CD4-positive, alpha-beta memory T cell (primary cell): ENCODE measurements around the gene ZNHIT2. TPM values are rescaled to one million over a fixed set of nuclear protein-coding genes. Genes with fewer than 3 reads are reported as not detected.
"Not testable (repeated sequence)": the region's sequence is repeated elsewhere in the genome, so short reads cannot be mapped to it uniquely, and the experiment has no call there.

Source experiments
- CTCF ChIA-PET: fragments of 350-600 bp; sonication (Branson Sonifier 250); formaldehyde crosslinking; loops from one replicate; lab custom pipeline; 2021; ENCODE audit warnings: inconsistent platforms; ENCODE audit not compliant: partially characterized antibody; lab: Charles Lee
- POLR2A ChIA-PET: fragments of 350-600 bp; sonication (Branson Sonifier 250); formaldehyde crosslinking; loops from one replicate; lab custom pipeline; 2021; ENCODE audit not compliant: partially characterized antibody; lab: Charles Lee
- DNase-seq, 5 donors: peaks; one replicate each; pipeline versions ENCODE4 v3.0.0 to v3.0.0-alpha.2; 2020 to 2022; ENCODE audit warnings: mixed read lengths in 1 of 5
- H3K27ac ChIP-seq: one replicate; pipeline ENCODE4 v1.7.0; 2013; ENCODE audit warnings: low read depth, low read length
- H3K27me3 ChIP-seq: 2 replicates; pipeline ENCODE4 v1.7.0; 2013; ENCODE audit warnings: mild to moderate bottlenecking, low read length, moderate library complexity; ENCODE audit not compliant: insufficient read depth
- H3K36me3 ChIP-seq: 2 replicates; pipeline ENCODE4 v1.7.0; 2013; ENCODE audit warnings: mild to moderate bottlenecking, low read length, moderate library complexity; ENCODE audit not compliant: insufficient read depth
- H3K4me1 ChIP-seq: 2 replicates; pipeline ENCODE4 v1.7.0; 2013; ENCODE audit warnings: mild to moderate bottlenecking, low read length, moderate library complexity; ENCODE audit not compliant: insufficient read depth
- H3K4me3 ChIP-seq, 2 donors: one replicate each; pipeline ENCODE4 v1.7.0; 2013; ENCODE audit warnings: low read length in 2 of 2, mild to moderate bottlenecking in 1 of 2
- H3K9me3 ChIP-seq, 2 donors: one replicate each; pipeline ENCODE4 v1.7.0; 2013; ENCODE audit warnings: low read length in 2 of 2, control low read depth in 1 of 2; ENCODE audit not compliant: control insufficient read depth in 1 of 2
- H3K27ac Mint-ChIP-seq, 7 donors: one replicate each; pipeline ENCODE4 v1.8.0; 2020 to 2021; ENCODE audit warnings: mixed read lengths in 7 of 7, mild to moderate bottlenecking in 6 of 7, inconsistent platforms in 3 of 7, moderate library complexity in 3 of 7
- H3K27me3 Mint-ChIP-seq, 2 donors: one replicate each; pipeline ENCODE4 v1.8.0; 2020 to 2021; ENCODE audit warnings: mixed read lengths in 2 of 2
- H3K36me3 Mint-ChIP-seq, 2 donors: one replicate each; pipeline ENCODE4 v1.8.0; 2020 to 2021; ENCODE audit warnings: mixed read lengths in 2 of 2, inconsistent platforms in 1 of 2, mild to moderate bottlenecking in 1 of 2
- H3K4me1 Mint-ChIP-seq, 4 donors: one replicate each; pipeline ENCODE4 v1.8.0; 2020 to 2021; ENCODE audit warnings: mixed read lengths in 4 of 4, mild to moderate bottlenecking in 1 of 4
- H3K4me3 Mint-ChIP-seq, 8 donors: one replicate each; pipeline ENCODE4 v1.8.0; 2020 to 2021; ENCODE audit warnings: mixed read lengths in 8 of 8, mild to moderate bottlenecking in 7 of 8, moderate library complexity in 6 of 8, inconsistent platforms in 3 of 8
- H3K9me3 Mint-ChIP-seq, 8 donors: one replicate each; pipeline ENCODE4 v1.8.0; 2020 to 2021; ENCODE audit warnings: mixed read lengths in 8 of 8, mild to moderate bottlenecking in 5 of 8, inconsistent platforms in 3 of 8, moderate library complexity in 1 of 8
- intact Hi-C: fragments of 100-400 bp; cut with micrococcal nuclease; formaldehyde crosslinking; loops from one replicate; pipeline ENCODE4 v1.15.1; 2023
- polyA plus RNA-seq, 2 donors: library from polyadenylated mRNA; unstranded; fragments of 300-500 nt; fragmentation: Illumina TruSeq; gene quantifications; one replicate each; pipeline ENCODE4 v1.2.3, GENCODE V29; 2021
- total RNA-seq, 2 experiments: library from RNA; stranded (reverse); gene quantifications; one replicate each; pipeline ENCODE4 v1.2.3, GENCODE V29; 2021

ZNHIT2 gene
- total and polyA plus RNA-seq, 4 experiments from 2014 or later: 13.1 to 22.5 (median 16.2) TPM

DNA sequence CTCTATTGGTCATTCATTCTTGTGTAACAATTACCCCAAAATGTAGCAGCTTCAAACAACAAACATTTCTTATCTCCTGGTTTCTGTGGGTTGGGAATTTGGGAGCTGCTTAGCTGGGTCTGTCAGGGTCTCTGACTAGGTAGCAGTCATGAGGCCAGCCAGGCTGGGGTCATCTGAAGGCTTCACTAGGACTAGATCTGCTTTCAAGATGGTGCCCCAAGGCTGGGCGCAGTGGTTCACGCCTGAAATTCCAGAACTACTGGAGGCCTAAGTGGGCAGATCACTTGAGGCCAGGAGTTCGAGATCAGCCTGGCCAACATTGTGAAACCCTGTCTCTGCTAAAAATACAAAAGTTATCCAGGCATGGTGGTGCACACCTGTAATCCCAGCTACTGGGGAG, 39.4 kb upstream of the ZNHIT2 start:
- Histone ChIP-seq H3K9me3 (no peaks in the 10 kb centered on the region), H3K4me1 (no peaks in the 10 kb centered on the region), H3K4me3 (no peak overlapping the region), H3K27ac (no peak overlapping the region), H3K27me3 (no peaks in the 10 kb centered on the region), H3K36me3 (no peaks in the 10 kb centered on the region)
- Mint-ChIP-seq H3K4me1 (no peaks in the 10 kb centered on the region), H3K27ac (no peak overlapping the region), H3K27me3 (peaks cover 0 to 4% of the 10 kb centered on the region in 2 donors), H3K4me3 (no peak overlapping the region), H3K9me3 (no peaks in the 10 kb centered on the region), H3K36me3 (no peaks in the 10 kb centered on the region)
- intact Hi-C loops: no loop called here
- CTCF ChIA-PET: no interaction called here
- DNase-seq: no peak
- POLR2A ChIA-PET: no interaction called here

DNA sequence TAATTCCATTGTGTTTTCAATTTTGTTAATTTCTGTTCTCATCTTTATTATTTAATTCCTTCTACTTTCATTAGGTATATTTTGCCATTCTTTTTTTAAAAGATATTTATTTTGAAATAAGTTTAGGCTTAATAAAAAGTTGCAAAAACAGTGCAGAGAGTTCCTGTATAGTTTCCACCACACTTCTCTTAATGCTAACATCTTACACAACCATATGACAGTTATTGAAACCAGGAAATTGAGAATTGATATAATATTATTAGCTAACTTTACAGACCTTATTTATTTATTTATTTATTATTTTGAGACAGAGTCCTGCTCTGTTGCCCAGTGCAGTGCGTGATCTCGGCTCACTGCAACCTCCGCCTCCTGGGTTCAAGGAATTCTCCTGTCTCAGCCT, 38.8 kb upstream of the ZNHIT2 start:
- no peaks in the 10 kb centered on the region for H3K4me1 ChIP-seq
- H3K9me3 Mint-ChIP-seq: no peaks in the 10 kb centered on the region
- H3K36me3 ChIP-seq: no peaks in the 10 kb centered on the region
- H3K27me3 ChIP-seq: no peaks in the 10 kb centered on the region
- peaks cover 0 to 4% of the 10 kb centered on the region in 2 donors for H3K27me3 Mint-ChIP-seq
- H3K36me3 Mint-ChIP-seq: no peaks in the 10 kb centered on the region
- no peak for DNase-seq
- H3K27ac ChIP-seq: no peak overlapping the region
- ChIA-PET POLR2A (no interaction called here), CTCF (no interaction called here)
- no peak overlapping the region for H3K4me3 Mint-ChIP-seq
- H3K27ac Mint-ChIP-seq: no peak overlapping the region
- H3K4me3 ChIP-seq: no peak overlapping the region
- H3K4me1 Mint-ChIP-seq: peaks cover 0 to 2% (median under 1%) of the 10 kb centered on the region in 4 donors
- no peaks in the 10 kb centered on the region for H3K9me3 ChIP-seq
- intact Hi-C loops: no loop called here

DNA sequence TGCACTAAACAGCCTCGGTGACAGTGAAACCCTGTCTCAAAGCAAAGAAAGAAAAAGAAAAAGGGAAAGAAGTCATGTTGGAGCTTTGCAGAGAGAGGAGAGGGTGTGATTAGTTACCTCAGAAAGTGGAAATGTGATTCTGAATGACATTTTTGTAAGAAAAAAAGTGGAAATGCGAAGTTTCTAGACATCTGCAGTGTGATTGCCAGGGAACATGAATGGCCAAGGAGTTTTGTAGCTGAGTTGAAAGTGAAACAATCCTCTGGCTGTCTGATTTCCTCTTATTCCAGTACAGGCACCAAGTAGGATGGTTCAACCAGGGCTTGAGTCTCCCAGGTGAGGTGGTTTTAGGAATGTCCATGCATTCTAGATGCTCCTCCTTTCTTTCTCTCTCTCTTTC, 34.6 kb upstream of the ZNHIT2 start:
- Histone ChIP-seq H3K27me3 (no peaks in the 10 kb centered on the region), H3K27ac (no peak overlapping the region), H3K4me3 (no peak overlapping the region), H3K9me3 (no peaks in the 10 kb centered on the region), H3K4me1 (no peaks in the 10 kb centered on the region), H3K36me3 (no peaks in the 10 kb centered on the region)
- H3K27me3 Mint-ChIP-seq: no peaks in the 10 kb centered on the region
- ChIA-PET CTCF (no interaction called here), POLR2A (no interaction called here)
- H3K4me3 Mint-ChIP-seq: no peak overlapping the region
- no peaks in the 10 kb centered on the region for H3K36me3 Mint-ChIP-seq
- peak overlapping the region in 1 of 7 donors; percentile 69 for H3K27ac Mint-ChIP-seq
- peaks cover 0 to 4% (median 1%) of the 10 kb centered on the region in 4 donors for H3K4me1 Mint-ChIP-seq
- no peak for DNase-seq
- intact Hi-C loops: no loop called here
- H3K9me3 Mint-ChIP-seq: peaks cover 0 to 4% (median 0%) of the 10 kb centered on the region in 8 donors

DNA sequence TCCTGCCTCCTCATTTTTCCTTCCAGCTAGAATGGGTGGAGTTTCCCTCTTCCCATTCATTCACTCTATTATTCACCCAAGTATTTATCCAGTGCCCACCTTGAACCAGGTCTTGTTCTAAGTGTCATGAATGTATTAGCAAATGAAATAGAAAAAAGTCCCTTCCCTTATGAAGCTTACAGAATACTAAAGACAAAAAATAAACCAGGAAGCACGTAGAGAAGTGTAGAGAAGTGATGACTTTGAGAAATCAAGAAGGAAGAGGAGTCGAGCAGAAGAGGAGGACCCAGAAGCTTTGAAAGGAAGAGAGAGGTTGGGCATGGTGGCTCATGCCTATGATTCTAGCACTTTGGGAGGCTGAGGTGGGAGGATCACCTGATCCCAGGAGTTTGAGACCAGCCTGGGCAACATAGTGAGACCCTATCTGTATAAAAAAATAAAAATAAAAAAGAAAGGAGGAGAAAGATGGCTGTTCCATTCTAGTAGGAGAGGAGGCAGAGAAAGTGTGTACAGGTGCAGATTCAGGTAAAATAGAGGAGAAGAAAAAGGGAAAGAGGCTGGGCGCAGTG, 33.9 kb upstream of the ZNHIT2 start:
- peaks cover 0 to 4% (median 0%) of the 10 kb centered on the region in 8 donors for H3K9me3 Mint-ChIP-seq
- peaks cover 0 to 4% (median 1%) of the 10 kb centered on the region in 4 donors for H3K4me1 Mint-ChIP-seq
- DNase-seq: no peak
- Histone ChIP-seq H3K9me3 (no peaks in the 10 kb centered on the region), H3K4me3 (no peak overlapping the region), H3K36me3 (no peaks in the 10 kb centered on the region), H3K4me1 (no peaks in the 10 kb centered on the region), H3K27ac (no peak overlapping the region), H3K27me3 (no peaks in the 10 kb centered on the region)
- no peaks in the 10 kb centered on the region for H3K36me3 Mint-ChIP-seq
- no peak overlapping the region for H3K4me3 Mint-ChIP-seq
- H3K27ac Mint-ChIP-seq: peak overlapping the region in 1 of 7 donors; percentile 4
- ChIA-PET POLR2A (no interaction called here), CTCF (no interaction called here)
- H3K27me3 Mint-ChIP-seq: no peaks in the 10 kb centered on the region
- intact Hi-C loops: no loop called here

DNA sequence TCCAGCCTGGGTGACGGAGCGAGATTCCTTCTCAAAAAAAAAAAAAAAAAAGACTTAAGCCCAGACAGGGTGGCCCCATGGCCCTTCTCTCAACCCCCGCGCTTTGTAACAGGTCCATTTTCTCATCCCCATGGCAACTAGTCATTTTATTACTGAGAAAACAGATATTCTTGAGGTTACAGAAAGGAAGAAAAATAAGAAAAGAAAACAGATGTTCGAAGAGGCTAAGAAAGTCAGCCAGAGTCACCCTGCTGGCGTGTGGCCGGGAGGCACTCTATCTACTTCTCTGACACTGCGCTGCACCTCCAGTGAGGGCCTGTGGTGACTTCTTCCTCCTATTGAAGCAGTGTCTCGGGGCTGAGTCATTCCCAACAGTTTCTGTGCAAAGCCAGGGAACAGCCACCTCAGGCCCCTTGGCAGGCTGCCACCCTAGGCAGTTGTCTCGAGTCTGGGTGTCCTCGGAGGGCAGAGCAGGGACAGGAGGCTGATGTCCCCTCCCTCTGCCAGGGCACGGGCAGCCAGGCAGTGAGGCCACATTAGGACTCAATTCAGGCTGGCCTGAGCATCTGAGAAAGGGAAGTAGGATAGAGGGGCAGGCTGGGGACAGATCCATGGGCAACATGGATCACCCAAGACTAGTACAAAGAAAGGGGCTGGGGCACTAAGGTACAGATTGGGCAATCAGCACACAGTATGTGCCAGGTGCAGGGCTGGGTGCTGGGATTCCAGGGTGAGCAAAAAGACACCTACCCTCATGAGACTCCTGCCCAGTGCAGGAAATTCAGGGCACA, 33.2 kb upstream of the ZNHIT2 start:
- H3K27ac Mint-ChIP-seq: peak overlapping the region in 2 of 7 donors; percentile 10 to 65
- intact Hi-C loops: no loop called here
- CTCF ChIA-PET: no interaction called here

DNA sequence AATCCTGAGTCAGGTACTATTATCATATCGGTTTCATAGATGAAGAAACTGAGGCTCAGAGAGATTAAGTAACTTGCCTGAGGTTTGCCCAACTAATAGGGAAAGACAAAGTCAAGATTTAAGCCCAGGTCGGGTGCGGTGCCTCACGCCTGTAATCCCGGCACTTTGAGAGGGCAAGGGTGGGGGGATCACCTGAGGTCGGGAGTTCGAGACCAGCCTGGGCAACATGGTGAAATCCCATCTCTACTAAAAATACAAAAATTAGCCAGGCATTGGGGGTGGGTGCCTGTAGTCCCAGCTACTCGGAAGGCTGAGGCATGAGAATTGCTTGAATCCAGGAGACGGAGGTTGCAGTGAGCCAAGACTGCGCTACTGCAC, 32.6 kb upstream of the ZNHIT2 start:
- H3K9me3 ChIP-seq, intact Hi-C loops, H3K27ac ChIP-seq, H3K27me3 ChIP-seq, DNase-seq, H3K36me3 ChIP-seq, H3K4me3 ChIP-seq, H3K4me1 Mint-ChIP-seq, CTCF ChIA-PET, H3K27ac Mint-ChIP-seq, H3K27me3 Mint-ChIP-seq, H3K4me1 ChIP-seq, H3K36me3 Mint-ChIP-seq, H3K4me3 Mint-ChIP-seq, H3K9me3 Mint-ChIP-seq, POLR2A ChIA-PET: not testable (repeated sequence)

More for the DNA sequence above, 33.2 kb upstream of the ZNHIT2 start:
- POLR2A ChIA-PET: no interaction called here
- no peak overlapping the region for H3K4me3 ChIP-seq
- no peaks in the 10 kb centered on the region for H3K36me3 Mint-ChIP-seq
- peaks cover 0 to 4% (median 1%) of the 10 kb centered on the region in 4 donors for H3K4me1 Mint-ChIP-seq
- H3K27me3 ChIP-seq: no peaks in the 10 kb centered on the region
- H3K36me3 ChIP-seq: no peaks in the 10 kb centered on the region
- H3K9me3 Mint-ChIP-seq: peaks cover 0 to 4% (median 0%) of the 10 kb centered on the region in 8 donors
- no peak overlapping the region for H3K27ac ChIP-seq
- no peaks in the 10 kb centered on the region for H3K9me3 ChIP-seq
- H3K4me3 Mint-ChIP-seq: no peak overlapping the region
- H3K4me1 ChIP-seq: no peaks in the 10 kb centered on the region
- no peak for DNase-seq
- no peaks in the 10 kb centered on the region for H3K27me3 Mint-ChIP-seq

DNA sequence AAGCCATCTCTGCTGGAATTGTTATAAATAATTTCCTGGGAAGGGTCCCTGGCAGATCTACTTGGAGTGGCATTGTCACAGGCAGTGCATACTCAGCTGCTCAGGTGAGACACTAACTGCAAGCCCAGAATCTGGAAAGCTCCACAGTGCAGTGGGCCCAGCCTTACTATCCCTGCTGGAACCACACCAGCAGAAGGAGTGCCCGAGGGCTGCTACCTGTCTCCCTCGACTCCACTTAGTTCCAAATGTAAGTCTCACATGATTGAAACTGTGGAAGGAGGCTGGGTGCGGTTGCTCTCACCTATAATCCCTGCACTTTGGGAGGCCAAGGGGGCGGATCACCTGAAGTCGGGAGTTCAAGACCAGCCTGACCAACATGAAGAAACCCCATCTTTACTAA, 31.2 kb upstream of the ZNHIT2 start:
- no peaks in the 10 kb centered on the region for H3K4me1 ChIP-seq
- intact Hi-C loops: no loop called here
- peaks cover 0 to 4% (median 1%) of the 10 kb centered on the region in 4 donors for H3K4me1 Mint-ChIP-seq
- H3K27me3 Mint-ChIP-seq: peaks cover 0 to 2% of the 10 kb centered on the region in 2 donors
- H3K4me3 ChIP-seq: no peak overlapping the region
- no peak overlapping the region for H3K27ac Mint-ChIP-seq
- H3K9me3 ChIP-seq: no peaks in the 10 kb centered on the region
- H3K27ac ChIP-seq: no peak overlapping the region
- H3K27me3 ChIP-seq: no peaks in the 10 kb centered on the region
- no peak overlapping the region for H3K4me3 Mint-ChIP-seq
- no peak for DNase-seq
- H3K36me3 Mint-ChIP-seq: no peaks in the 10 kb centered on the region
- H3K9me3 Mint-ChIP-seq: peaks cover 0 to 4% (median 0%) of the 10 kb centered on the region in 8 donors
- ChIA-PET CTCF (interaction anchor here (0.7 kb wide), 1 partner anchor 73 kb away, joined by 3 read pairs; no protein-coding TSS in a partner anchor), POLR2A (no interaction called here)
- no peaks in the 10 kb centered on the region for H3K36me3 ChIP-seq
